ENCODE results near the gene YY1.
"Not testable (repeated sequence)": the region's sequence is repeated elsewhere in the genome, so short reads cannot be mapped to it uniquely, and the experiment has no call there.

DNA sequence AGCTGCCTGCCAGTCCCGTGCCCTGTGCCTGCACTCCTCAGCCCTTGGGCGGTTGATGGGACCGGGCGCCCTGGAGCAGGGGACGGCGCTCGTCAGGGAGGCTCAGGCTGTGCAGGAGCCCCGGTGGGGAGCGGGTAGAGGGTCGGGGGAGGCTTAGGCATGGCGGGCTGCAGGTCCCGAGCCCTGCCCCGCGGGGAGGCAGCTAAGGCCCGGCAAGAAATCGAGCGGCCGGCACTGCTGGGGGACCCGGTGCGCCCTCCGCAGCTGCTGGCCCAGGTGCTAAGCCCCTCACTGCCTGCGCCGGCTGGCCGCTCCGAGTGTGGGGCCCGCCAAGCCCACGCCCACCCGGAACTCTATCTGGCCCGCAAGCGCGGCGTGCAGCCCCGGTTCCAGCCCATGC is 30.8 kb upstream of the YY1 start:
- TF ChIP-seq, protein P1, sequence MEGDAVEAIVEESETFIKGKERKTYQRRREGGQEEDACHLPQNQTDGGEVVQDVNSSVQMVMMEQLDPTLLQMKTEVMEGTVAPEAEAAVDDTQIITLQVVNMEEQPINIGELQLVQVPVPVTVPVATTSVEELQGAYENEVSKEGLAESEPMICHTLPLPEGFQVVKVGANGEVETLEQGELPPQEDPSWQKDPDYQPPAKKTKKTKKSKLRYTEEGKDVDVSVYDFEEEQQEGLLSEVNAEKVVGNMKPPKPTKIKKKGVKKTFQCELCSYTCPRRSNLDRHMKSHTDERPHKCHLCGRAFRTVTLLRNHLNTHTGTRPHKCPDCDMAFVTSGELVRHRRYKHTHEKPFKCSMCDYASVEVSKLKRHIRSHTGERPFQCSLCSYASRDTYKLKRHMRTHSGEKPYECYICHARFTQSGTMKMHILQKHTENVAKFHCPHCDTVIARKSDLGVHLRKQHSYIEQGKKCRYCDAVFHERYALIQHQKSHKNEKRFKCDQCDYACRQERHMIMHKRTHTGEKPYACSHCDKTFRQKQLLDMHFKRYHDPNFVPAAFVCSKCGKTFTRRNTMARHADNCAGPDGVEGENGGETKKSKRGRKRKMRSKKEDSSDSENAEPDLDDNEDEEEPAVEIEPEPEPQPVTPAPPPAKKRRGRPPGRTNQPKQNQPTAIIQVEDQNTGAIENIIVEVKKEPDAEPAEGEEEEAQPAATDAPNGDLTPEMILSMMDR (conservative IDR thresholded peaks at IDR 0.05 in 1 of 2, IDR thresholded peaks at IDR 0.05 in 1 of 2; ENCODE audit: extremely low read depth in 1 of 2, insufficient read depth in 1 of 2, low read depth in 1 of 2, low read length in 2 of 2): not testable (repeated sequence)
- not testable (repeated sequence) for TF ChIP-seq EZH2 (IDR thresholded peaks at IDR 0.05; ENCODE audit: borderline replicate concordance, low read length)

Data from mammary epithelial cell (primary cell).